Breast epithelium (tissue), 3 donors: ENCODE data around the gene ZNF841.

Source experiments
- CTCF ChIP-seq, 3 donors: fragments of 450-650 bp; IDR thresholded peaks; one replicate each; pipeline ENCODE4 v1.5.1; 2016 to 2017; ENCODE audit warnings: antibody characterized with exemption in 3 of 3, mild to moderate bottlenecking in 3 of 3, moderate library complexity in 3 of 3
- POLR2A ChIP-seq: fragments of 450-650 bp; IDR thresholded peaks from one replicate; pipeline ENCODE4 v1.6.1; 2016; ENCODE audit warnings: antibody characterized with exemption, mild to moderate bottlenecking, moderate library complexity
- POLR2AphosphoS5 ChIP-seq, 3 donors: sonication (generic); formaldehyde crosslinking; IDR thresholded peaks; one replicate each; pipeline ENCODE4 v1.6.1; 2017; ENCODE audit warnings: antibody characterized with exemption in 3 of 3

- TF ChIP-seq POLR2AphosphoS5 (IDR thresholded peaks at IDR 0.05) (no peak), CTCF (IDR thresholded peaks at IDR 0.05) (no peak), POLR2A (no peak)
Measured at GRCh38 chr19:52086481-52086880, 9.1 kb downstream of the ZNF841 start.
